ENCODE results near the gene ANKRD34A.

GRCh38 chr1:145959957-145960467 is 4.4 kb downstream of the ANKRD34A start:
- TF ChIP-seq CTCF (IDR thresholded peaks at IDR 0.05 in 8 of 11, conservative IDR thresholded peaks at IDR 0.05 in 3 of 11) (no peak), POLR2A (IDR thresholded peaks at IDR 0.05) (no peak), POLR2AphosphoS5 (IDR thresholded peaks at IDR 0.05) (no peak)
